WTC11 (cell line): Measurements from ENCODE around the gene CCDC9. TPM values are rescaled to one million over a fixed set of nuclear protein-coding genes. Genes with fewer than 3 reads are reported as not detected.
A peak's percentile ranks its signal among the peaks of the same experiment; 100 is the strongest.

Source experiments
- ATAC-seq: fragments of 200-7000 bp; cut with Tn5 transposase; 2 replicates; pipeline ENCODE4 v1.10.0; 2021; ENCODE audit warnings: mild to moderate bottlenecking, moderate library complexity
- CTCF ChIA-PET: fragments of 300-600 bp; sonication (Branson Sonifier 250); formaldehyde crosslinking; loops from one replicate; lab custom pipeline; 2021; ENCODE audit warnings: antibody characterized with exemption; lab: Charles Lee
- POLR2A ChIA-PET: fragments of 350-600 bp; sonication (Branson Sonifier 250); formaldehyde crosslinking; loops from one replicate; lab custom pipeline; 2021; ENCODE audit warnings: antibody characterized with exemption; lab: Charles Lee
- DNase-seq: peaks from one replicate; pipeline ENCODE4 v3.0.0; 2021; ENCODE audit warnings: low spot score
- H3K27ac Mint-ChIP-seq: 2 replicates; pipeline ENCODE4 v1.8.0; 2021; ENCODE audit warnings: mixed read lengths
- H3K27me3 Mint-ChIP-seq: 2 replicates; pipeline ENCODE4 v1.8.0; 2021; ENCODE audit warnings: low read depth, mild to moderate bottlenecking, moderate library complexity, mixed read lengths
- H3K36me3 Mint-ChIP-seq: 2 replicates; pipeline ENCODE4 v1.8.0; 2021; ENCODE audit warnings: mixed read lengths
- H3K4me1 Mint-ChIP-seq: 2 replicates; pipeline ENCODE4 v1.8.0; 2022; ENCODE audit warnings: mixed read lengths
- H3K4me3 Mint-ChIP-seq: 2 replicates; pipeline ENCODE4 v1.8.0; 2021; ENCODE audit warnings: mild to moderate bottlenecking, moderate library complexity, mixed read lengths
- H3K9me3 Mint-ChIP-seq: 2 replicates; pipeline ENCODE4 v1.8.0; 2021; ENCODE audit warnings: mixed read lengths
- ATF2 ChIP-seq: sonication (generic); formaldehyde crosslinking; IDR thresholded peaks from 2 replicates; pipeline ENCODE4 v1.8.1; 2022; ENCODE audit warnings: low read depth, missing genetic modification reagents, borderline replicate concordance
- ESRRA ChIP-seq: sonication (generic); formaldehyde crosslinking; IDR thresholded peaks from 2 replicates; pipeline ENCODE4 v1.8.1; 2022; ENCODE audit warnings: mild to moderate bottlenecking, missing genetic modification reagents, borderline replicate concordance
- ETV6 ChIP-seq: sonication (generic); formaldehyde crosslinking; IDR thresholded peaks from 2 replicates; pipeline ENCODE4 v1.8.1; 2022; ENCODE audit warnings: mild to moderate bottlenecking, missing genetic modification reagents
- JAZF1 ChIP-seq: fragments of 250-450 bp; sonication (Bioruptor Pico); IDR thresholded peaks from 2 replicates; pipeline ENCODE4 v1.9.0; 2021; ENCODE audit warnings: moderate library complexity, mild to moderate bottlenecking, inconsistent platforms
- SMAD3 ChIP-seq: sonication (generic); formaldehyde crosslinking; IDR thresholded peaks from 2 replicates; pipeline ENCODE4 v1.8.0; 2022; ENCODE audit warnings: missing genetic modification reagents, mild to moderate bottlenecking, borderline replicate concordance
- SOX15 ChIP-seq: fragments of 250-450 bp; sonication (Bioruptor Pico); IDR thresholded peaks from 2 replicates; pipeline ENCODE4 v1.9.0; 2021; ENCODE audit warnings: mild to moderate bottlenecking
- TEAD1 ChIP-seq: sonication (generic); formaldehyde crosslinking; IDR thresholded peaks from 2 replicates; pipeline ENCODE4 v1.8.0; 2022; ENCODE audit warnings: mild to moderate bottlenecking, missing genetic modification reagents
- ZBTB21 ChIP-seq: sonication (generic); formaldehyde crosslinking; IDR thresholded peaks from 2 replicates; pipeline ENCODE4 v1.8.1; 2023; ENCODE audit warnings: mild to moderate bottlenecking, missing genetic modification reagents, borderline replicate concordance
- ZNF138 ChIP-seq: sonication (generic); formaldehyde crosslinking; conservative IDR thresholded peaks from 2 replicates; pipeline ENCODE4 v1.8.1; 2022; ENCODE audit warnings: mild to moderate bottlenecking, moderate library complexity, missing genetic modification reagents
- ZNF219 ChIP-seq: sonication (generic); formaldehyde crosslinking; IDR thresholded peaks from 2 replicates; pipeline ENCODE4 v1.8.0; 2023; ENCODE audit warnings: missing genetic modification reagents, mild to moderate bottlenecking, borderline replicate concordance
- ZNF281 ChIP-seq: sonication (generic); formaldehyde crosslinking; IDR thresholded peaks from 2 replicates; pipeline ENCODE4 v1.8.0; 2023; ENCODE audit warnings: mild to moderate bottlenecking, missing genetic modification reagents
- ZNF396 ChIP-seq: fragments of 250-450 bp; sonication (Bioruptor Pico); IDR thresholded peaks from 2 replicates; pipeline ENCODE4 v1.8.0; 2021; ENCODE audit warnings: mild to moderate bottlenecking, moderate library complexity, borderline replicate concordance
- ZNF416 ChIP-seq: fragments of 250-450 bp; sonication (Bioruptor Pico); IDR thresholded peaks from 2 replicates; pipeline ENCODE4 v1.9.0; 2021; ENCODE audit warnings: mild to moderate bottlenecking, inconsistent platforms
- total RNA-seq: library from RNA; stranded (reverse); gene quantifications from 3 replicates; pipeline ENCODE4 v1.2.3, GENCODE V29; 2021

Gene CCDC9
- total RNA-seq, 1 experiment from 2014 or later: 37.7 TPM

DNA sequence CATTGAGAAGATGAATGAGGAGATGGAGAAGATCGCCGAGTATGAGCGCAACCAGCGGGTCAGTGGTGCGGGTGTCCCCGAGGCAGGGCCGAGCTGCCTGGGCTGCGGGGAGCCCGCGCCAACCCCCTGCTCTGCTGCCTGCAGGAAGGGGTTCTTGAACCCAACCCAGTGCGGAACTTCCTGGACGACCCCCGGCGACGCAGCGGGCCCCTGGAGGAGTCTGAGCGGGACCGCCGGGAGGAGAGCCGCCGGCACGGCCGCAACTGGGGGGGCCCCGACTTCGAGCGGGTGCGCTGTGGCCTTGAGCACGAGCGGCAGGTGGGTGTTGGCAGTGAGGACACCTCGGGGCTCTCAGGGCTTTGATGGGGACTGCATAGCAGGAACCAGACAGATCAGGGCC lies 8.3 kb downstream of the CCDC9 start:
- TF ChIP-seq ESRRA (CRISPR knock-in tag) (no peak), ZNF416 (CRISPR knock-in tag) (no peak), ZNF219 (CRISPR knock-in tag) (no peak)
- DNase-seq: no peak
- ChIA-PET CTCF (no interaction called here), POLR2A (no interaction called here)
- Mint-ChIP-seq H3K9me3 (no peaks in the 10 kb centered on the region), H3K4me3 (no peak overlapping the region), H3K27me3 (no peaks in the 10 kb centered on the region), H3K4me1 (no peaks in the 10 kb centered on the region), H3K36me3 (peaks cover 67% of the 10 kb centered on the region), H3K27ac (0 out of 2 replicates have a peak overlapping the region, but pooled peaks have one; percentile 24)
- no peak for ATAC-seq

GRCh38 chr19:47266401-47266941 lies 10.1 kb downstream of the CCDC9 start:
- Mint-ChIP-seq H3K9me3 (no peaks in the 10 kb centered on the region), H3K27me3 (no peaks in the 10 kb centered on the region)
- no peak for DNase-seq
- POLR2A ChIA-PET: interaction anchor here (0.7 to 1.4 kb wide), 2 partner anchors 10 to 162 kb away, joined by 3 to 6 read pairs; partner anchors contain the start of gene CCDC9
- no peak for TF ChIP-seq ZNF396 (CRISPR knock-in tag)
- TF ChIP-seq, all 79 proteins: peak for 0
- H3K36me3 Mint-ChIP-seq: peaks cover 60% of the 10 kb centered on the region
- H3K27ac Mint-ChIP-seq: no peak overlapping the region
- no peak overlapping the region for H3K4me3 Mint-ChIP-seq
- CTCF ChIA-PET: interaction anchor here (1.6 kb wide), 1 partner anchor 23 kb away, joined by 3 read pairs; no protein-coding TSS in a partner anchor
- ATAC-seq: no peak
- H3K4me1 Mint-ChIP-seq: no peaks in the 10 kb centered on the region

DNA sequence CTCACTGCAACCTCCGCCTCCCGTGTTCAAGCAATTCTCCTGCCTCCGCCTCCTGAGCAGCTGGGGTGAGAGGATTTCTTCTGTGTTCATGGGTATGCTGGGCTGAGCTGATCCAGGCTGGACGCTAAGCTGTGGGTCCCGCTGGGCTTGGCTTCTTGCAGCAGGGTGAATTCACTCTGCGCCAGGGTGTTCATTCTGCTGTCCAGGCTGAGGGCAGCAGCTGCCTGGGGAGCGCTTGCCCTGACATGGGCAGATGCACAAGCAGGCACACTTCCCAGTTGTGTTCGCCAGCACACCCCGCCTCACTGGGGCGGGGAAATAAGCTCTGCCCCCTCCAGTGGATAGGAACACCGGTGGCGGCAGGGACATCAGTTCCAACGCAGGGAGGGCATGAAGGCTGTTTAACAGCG lies 11.0 kb downstream of the CCDC9 start:
- no peak for TF ChIP-seq SMAD3 (CRISPR knock-in tag)
- no peak for TF ChIP-seq JAZF1 (CRISPR knock-in tag)
- no peak for TF ChIP-seq ETV6 (CRISPR knock-in tag)
- no peak for TF ChIP-seq ZBTB21 (CRISPR knock-in tag)
- TF ChIP-seq ZNF281 (CRISPR knock-in tag): no peak
- TF ChIP-seq SOX15 (CRISPR knock-in tag): no peak
- H3K27ac Mint-ChIP-seq: no peak overlapping the region
- no peaks in the 10 kb centered on the region for H3K27me3 Mint-ChIP-seq
- no peak overlapping the region for H3K4me3 Mint-ChIP-seq
- DNase-seq (no peak), ATAC-seq (no peak)
- H3K9me3 Mint-ChIP-seq: no peaks in the 10 kb centered on the region
- POLR2A ChIA-PET: interaction anchor here (1.4 kb wide), 1 partner anchor 11 kb away, joined by 3 read pairs; the partner anchor contains the start of gene CCDC9
- CTCF ChIA-PET: no interaction called here
- H3K4me1 Mint-ChIP-seq: peaks cover 6% of the 10 kb centered on the region
- H3K36me3 Mint-ChIP-seq: peaks cover 57% of the 10 kb centered on the region

GRCh38 chr19:47268028-47268427 lies 11.7 kb downstream of the CCDC9 start:
- Mint-ChIP-seq H3K4me1 (peaks cover 10% of the 10 kb centered on the region), H3K36me3 (peaks cover 50% of the 10 kb centered on the region), H3K27me3 (no peaks in the 10 kb centered on the region), H3K4me3 (no peak overlapping the region), H3K9me3 (no peaks in the 10 kb centered on the region), H3K27ac (no peak overlapping the region)
- CTCF ChIA-PET: no interaction called here
- DNase-seq (no peak), ATAC-seq (no peak)
- POLR2A ChIA-PET: no interaction called here
- TF ChIP-seq JAZF1 (CRISPR knock-in tag): no peak
- no peak for TF ChIP-seq TEAD1 (CRISPR knock-in tag)
- no peak for TF ChIP-seq ATF2 (CRISPR knock-in tag)
- no peak for TF ChIP-seq ZNF138
